NCI-H1092 (cell line): ENCODE data around the gene PLXNA4.
"Not testable (repeated sequence)": the region's sequence is repeated elsewhere in the genome, so short reads cannot be mapped to it uniquely, and the experiment has no call there.

Experiments used
- DNase-seq: peaks from one replicate; lab custom pipeline; 2025; lab: John Stamatoyannopoulos, UW

Gene PLXNA4

GRCh38 chr7:132575982-132576720, at the start of gene PLXNA4:
Gene PLXNA4 (minus strand): TSS chr7:132576470. CDS start chr7:132508693, 67,777 bp downstream.
- peak; percentile 30 for DNase-seq

DNA sequence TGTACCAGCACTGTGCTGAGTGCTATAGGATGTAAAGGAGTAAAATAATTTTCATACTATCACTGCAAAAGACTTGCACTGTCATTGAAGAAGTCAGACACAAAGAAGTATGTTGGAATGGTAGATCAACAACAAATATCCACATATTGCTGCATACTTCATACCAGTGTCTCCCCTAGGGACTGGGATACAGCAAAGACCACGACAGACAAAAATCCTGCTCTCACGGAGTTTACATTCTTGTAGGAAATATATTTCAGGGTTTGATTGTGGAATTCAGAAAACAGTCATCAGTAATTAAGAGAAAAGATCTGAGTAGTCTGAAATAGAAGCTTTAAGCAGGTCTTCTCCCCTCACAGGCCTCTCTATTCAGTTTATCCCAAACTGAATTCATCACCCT, 49.4 kb upstream of the PLXNA4 start:
- no peak for DNase-seq

DNA sequence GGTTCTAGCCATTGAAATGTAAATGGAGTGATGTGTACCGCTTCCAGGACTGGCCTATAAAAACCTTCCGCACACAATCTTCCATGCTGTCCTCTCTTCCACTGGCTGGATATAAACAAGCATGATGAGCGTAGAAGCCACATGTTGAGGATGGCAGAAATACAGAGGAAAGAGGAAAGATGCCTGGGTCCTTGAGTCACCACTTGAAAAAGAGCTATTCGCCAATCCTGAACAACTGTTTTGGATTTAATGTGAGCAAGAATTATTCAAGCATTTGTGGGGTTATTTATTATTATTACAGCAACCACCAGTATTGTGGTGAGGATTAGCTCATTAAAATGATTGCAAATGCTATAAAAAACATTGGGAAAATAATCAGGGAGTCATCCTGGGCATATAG, 45.8 kb upstream of the PLXNA4 start:
- DNase-seq = no peak

- DNase-seq = no peak
These were observed 43.7 kb upstream of the PLXNA4 start for GRCh38 chr7:132619967-132620366.

DNA sequence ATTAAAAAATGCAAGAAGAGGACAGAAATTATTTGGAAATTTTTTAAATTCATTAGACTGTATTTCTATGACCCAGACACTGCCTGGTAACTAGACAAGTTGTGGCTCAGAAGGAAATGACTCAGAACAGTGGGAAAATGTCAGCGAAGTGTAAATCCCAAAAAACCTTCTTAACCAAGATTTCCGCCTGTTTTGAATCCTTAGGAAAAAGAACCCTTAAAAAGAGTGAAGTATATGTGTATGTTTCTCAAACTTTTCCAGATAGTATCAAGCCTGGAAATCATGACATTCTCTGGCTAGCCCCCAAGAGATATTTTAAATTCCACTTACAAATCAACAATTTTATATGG, 42.7 kb upstream of the PLXNA4 start:
- no peak for DNase-seq

DNA sequence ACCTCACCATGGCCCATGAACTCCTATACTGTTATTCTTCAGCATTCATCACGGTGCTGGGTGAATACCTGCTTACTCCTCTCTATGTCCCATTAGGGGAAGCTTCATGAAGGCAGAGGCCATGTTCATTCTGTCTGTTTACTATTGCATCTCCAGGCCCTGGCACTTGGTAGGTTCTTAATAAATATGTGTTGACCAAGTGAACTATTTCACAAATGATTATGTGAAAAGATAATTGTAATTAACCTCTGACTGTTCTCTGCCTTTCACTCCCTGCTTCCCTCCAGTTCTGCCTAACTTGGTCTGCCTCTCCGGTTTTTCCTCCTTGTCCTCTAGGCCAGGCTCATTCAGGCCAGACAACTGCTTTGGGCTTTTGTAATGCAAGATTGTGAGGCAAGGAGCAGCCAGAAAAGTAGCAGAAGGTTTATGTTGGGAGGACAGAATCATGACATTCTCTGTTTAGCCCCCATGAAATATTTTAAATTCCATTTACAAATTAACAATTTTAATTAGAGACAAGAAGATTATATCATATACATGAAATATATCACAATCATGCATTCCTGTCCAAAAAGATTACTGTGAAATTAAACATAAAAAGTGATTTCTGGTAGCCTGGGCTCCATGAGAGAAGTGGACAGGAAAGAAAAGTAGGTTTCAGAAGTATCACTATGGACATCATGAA, 42.1 kb upstream of the PLXNA4 start:
- no peak for DNase-seq

DNA sequence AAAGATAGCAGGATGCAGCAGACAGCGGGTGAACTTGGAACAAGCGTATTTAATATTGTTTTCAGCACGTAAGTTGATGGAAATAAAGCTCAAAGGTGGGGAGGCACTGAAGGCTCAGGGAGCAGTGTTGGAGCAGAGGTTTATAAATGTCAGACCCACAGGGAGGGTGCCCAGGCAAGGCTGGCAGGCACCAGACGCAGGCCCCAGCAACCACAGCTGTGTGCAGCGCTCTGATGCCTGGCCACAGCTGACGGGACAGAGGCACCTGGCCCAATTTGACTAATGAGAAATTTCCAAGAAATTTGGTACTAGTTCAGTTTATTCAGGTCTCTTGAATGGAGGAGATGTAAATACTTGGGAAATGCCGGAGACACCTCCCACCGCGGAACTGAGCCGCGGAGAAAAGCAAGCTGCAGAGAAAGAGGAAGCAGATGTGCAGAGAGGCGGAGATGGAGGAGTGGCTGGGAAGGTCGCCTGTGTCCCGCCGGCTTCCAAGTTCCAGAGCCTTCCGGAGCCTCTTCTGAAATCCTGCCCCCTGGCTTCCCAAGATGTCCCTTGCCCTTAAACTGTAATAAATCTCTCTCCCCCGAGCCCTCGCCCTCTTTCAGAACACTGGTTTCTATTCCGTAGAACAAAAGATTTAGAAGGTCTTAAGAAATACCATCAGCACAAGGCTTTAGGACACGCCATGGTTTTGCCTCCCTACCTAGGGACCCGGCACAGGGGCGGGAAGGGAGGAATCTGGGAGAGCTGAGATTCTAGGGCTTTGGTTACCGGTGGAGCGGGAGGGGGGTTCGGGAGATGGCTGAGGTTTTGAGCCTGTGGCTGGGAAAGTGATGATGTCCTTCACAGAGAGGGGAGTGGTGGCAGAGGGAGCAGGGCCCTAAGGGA, 38.4 kb upstream of the PLXNA4 start:
- peak; percentile 15 for DNase-seq

DNA sequence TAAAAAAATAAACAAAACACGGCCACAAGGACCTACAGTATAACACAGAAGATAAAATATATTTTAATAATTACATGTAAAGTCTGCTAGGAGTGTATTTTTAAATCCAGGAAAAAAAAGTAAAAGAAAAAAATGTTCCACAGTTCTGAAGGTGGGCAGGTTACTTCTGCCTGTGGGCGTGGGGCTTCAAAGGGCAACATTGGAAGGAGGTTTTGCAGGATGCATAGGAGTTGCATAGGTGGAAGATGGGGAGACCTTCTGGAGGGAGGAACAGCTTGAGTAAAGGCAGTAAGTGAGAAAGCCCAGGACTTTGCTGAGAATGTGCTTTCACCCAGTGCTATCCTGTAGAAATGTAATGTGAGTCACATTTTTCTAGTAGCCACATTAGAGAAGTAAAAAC, 37.5 kb upstream of the PLXNA4 start:
- no peak for DNase-seq

- no peak for DNase-seq
These were observed 34.7 kb upstream of the PLXNA4 start for GRCh38 chr7:132610995-132611394.

- DNase-seq = no peak
These were observed 33.7 kb upstream of the PLXNA4 start for GRCh38 chr7:132609906-132610520.

DNA sequence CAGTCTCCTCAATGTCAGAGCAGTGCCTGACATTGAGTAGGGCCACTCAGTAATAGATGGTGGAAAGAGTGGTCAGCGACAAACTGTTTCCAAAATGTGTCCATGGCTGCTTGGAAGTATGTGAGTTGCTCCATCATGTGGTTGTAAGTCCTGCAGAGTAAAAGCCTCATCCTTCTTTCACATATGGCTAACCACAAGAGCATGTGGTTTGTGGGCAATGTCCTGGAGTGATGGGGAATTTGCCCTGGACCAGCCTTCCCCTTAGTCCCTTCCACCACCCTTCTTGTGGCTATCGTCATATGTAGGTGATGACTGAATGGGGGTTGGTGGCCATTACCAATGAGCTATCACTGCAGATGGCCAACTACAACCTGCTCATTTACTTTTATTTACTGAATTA, 33.0 kb upstream of the PLXNA4 start:
- DNase-seq = no peak

GRCh38 chr7:132608523-132608922, 32.3 kb upstream of the PLXNA4 start:
- no peak for DNase-seq

GRCh38 chr7:132607656-132608055, 31.4 kb upstream of the PLXNA4 start:
- no peak for DNase-seq

DNA sequence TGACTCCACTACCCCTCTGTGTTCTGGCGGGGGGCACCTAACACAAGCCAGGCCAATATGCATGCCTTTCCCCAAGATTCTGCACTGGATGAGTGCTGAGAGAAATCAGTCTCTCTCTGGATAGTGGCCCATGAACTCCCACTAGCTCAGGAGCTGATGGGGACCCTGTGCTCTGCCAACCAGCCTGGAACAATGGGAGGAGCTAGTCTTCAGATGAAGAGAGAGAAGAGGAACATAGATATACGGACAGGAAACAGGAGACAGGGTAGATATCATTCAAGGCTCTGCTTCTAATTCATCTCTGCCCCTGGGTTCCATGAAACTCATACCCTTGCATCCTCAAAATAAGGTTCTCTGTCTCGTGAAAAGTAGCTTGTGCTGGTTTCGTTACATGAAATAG, 27.9 kb upstream of the PLXNA4 start:
- DNase-seq = no peak

- DNase-seq = no peak
These were observed 27.1 kb upstream of the PLXNA4 start for GRCh38 chr7:132603220-132603833.

DNA sequence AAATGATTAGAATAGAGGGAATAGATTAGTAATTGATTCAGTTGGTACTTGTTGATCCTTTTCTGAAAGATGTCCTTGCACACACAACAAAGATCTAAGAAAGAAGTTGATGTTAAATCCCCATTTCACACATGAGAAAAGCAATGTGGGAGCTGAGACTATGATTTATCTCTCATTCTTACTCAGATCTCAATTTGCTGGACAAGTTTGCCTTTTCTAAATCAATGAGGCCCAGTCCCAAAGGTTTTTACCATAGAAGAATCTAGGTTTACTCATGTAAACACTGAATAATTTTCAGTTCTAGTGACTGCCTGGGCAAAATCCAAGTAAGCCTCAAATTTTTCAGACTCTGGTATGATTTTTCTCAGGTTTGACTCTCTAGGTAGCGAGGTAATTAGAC, 25.5 kb upstream of the PLXNA4 start:
- no peak for DNase-seq

- DNase-seq = no peak
These were observed 20.3 kb upstream of the PLXNA4 start for GRCh38 chr7:132596588-132596987.

DNA sequence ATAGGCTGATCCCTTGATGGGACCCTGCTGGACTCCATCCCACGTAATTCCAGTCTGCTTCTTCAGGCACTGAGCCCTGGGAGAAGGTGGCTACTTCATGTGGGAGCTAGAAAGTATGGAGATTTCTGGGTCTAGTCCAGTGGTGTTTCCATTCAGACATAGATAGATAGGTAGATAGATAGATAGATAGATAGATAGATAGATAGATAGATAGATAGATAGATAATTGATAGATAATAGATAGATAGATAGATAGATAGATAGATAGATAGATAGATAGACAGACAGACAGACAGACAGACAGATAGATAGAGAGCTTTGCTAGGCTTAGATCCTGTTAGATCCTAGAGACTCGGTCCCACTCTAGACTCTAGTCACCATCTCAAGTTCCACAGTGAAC, 18.5 kb upstream of the PLXNA4 start:
- DNase-seq = not testable (repeated sequence)

- no peak for DNase-seq
These were observed 16.7 kb upstream of the PLXNA4 start for GRCh38 chr7:132592936-132593335.

- no peak for DNase-seq
These were observed 16.1 kb upstream of the PLXNA4 start for GRCh38 chr7:132592231-132592920.

DNA sequence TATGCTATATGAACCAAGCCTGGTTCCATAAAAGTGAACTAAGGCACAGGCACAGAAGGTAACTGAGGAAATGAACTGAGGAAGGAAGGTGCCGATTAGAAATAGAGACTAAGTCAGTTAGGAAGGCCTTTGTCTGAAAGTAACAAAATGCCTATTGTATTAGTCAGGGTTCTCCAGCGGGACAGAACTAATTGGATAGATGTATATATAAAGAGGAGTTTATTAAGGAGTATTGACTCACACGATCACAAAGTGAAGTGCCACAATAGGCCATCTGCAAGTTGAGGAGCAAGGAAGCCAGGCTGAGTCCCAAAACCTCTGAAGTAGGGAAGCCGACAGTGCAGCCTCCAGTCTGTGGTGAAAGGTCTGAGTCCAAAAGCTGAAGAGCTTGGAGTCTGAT, 13.9 kb upstream of the PLXNA4 start:
- no peak for DNase-seq
